ENCODE measurements around the gene CLN6. TPM values are rescaled to one million over a fixed set of nuclear protein-coding genes. Genes with fewer than 3 reads are reported as not detected.

CLN6 gene
- total and polyA plus RNA-seq, 10 donors = 9.8 to 38.6 (median 27.1) TPM

- H3K27ac ChIP-seq = peak overlapping the region in 3 of 8 donors; percentile 27 to 34 (median 30)
- H3K27me3 ChIP-seq (replicated peaks in 1 of 7) = no peaks in the 10 kb centered on the region
- WGBS, 5 donors = 54 to 77% (median 61%) methylated on average over 16 of the region's 16 CpGs
- intact Hi-C loops (cut with DNase I; ENCODE audit: low total_unique reads) = no loop called here
- H3K36me3 ChIP-seq = peaks cover 0 to 19% (median 0%) of the 10 kb centered on the region in 6 donors
- peak overlapping the region in 1 of 8 donors; percentile 12 for H3K4me3 ChIP-seq
- DNase-seq = no peak
- peaks cover 0 to 80% (median 57%) of the 10 kb centered on the region in 6 donors for H3K4me1 ChIP-seq
- TF ChIP-seq POLR2A (IDR thresholded peaks at IDR 0.05) = no peak
- no peak for TF ChIP-seq CTCF (IDR thresholded peaks at IDR 0.05 in 8 of 11, conservative IDR thresholded peaks at IDR 0.05 in 3 of 11)
- peak in 2 of 3 donors; percentile 9 to 13 for TF ChIP-seq POLR2AphosphoS5 (IDR thresholded peaks at IDR 0.05)
- H3K9me3 ChIP-seq = no peaks in the 10 kb centered on the region
Observed at GRCh38 chr15:68208136-68208535, 21.4 kb downstream of the CLN6 start.

- no peak for TF ChIP-seq CTCF (IDR thresholded peaks at IDR 0.05 in 8 of 11, conservative IDR thresholded peaks at IDR 0.05 in 3 of 11)
- TF ChIP-seq POLR2A (IDR thresholded peaks at IDR 0.05) = no peak
- no peak for TF ChIP-seq POLR2AphosphoS5 (IDR thresholded peaks at IDR 0.05)
- Histone ChIP-seq H3K4me3 (no peak overlapping the region), H3K9me3 (no peaks in the 10 kb centered on the region), H3K27me3 (replicated peaks in 1 of 7) (no peaks in the 10 kb centered on the region), H3K36me3 (peaks cover 0 to 16% (median 0%) of the 10 kb centered on the region in 6 donors), H3K27ac (peak overlapping the region in 3 of 8 donors; percentile 77 to 84 (median 83)), H3K4me1 (peaks cover 0 to 81% (median 57%) of the 10 kb centered on the region in 6 donors)
- DNase-seq = no peak
- 83 to 95% (median 89%) methylated on average over 6 to 12 of the region's 12 CpGs for WGBS, 5 donors
- intact Hi-C loops (cut with DNase I; ENCODE audit: low total_unique reads) = no loop called here
Observed at GRCh38 chr15:68207176-68207935, 22.2 kb downstream of the CLN6 start.

GRCh38 chr15:68206711-68207151 is 22.8 kb downstream of the CLN6 start:
- H3K4me3 ChIP-seq = no peak overlapping the region
- 84 to 94% (median 91%) methylated on average over 12 of the region's 12 CpGs for WGBS, 5 donors
- peaks cover 0 to 13% (median 0%) of the 10 kb centered on the region in 6 donors for H3K36me3 ChIP-seq
- H3K27ac ChIP-seq = peak overlapping the region in 5 of 8 donors; percentile 52 to 84 (median 77)
- no peaks in the 10 kb centered on the region for H3K9me3 ChIP-seq
- H3K4me1 ChIP-seq = peaks cover 0 to 86% (median 57%) of the 10 kb centered on the region in 6 donors
- TF ChIP-seq CTCF (IDR thresholded peaks at IDR 0.05 in 8 of 11, conservative IDR thresholded peaks at IDR 0.05 in 3 of 11) (no peak), POLR2AphosphoS5 (IDR thresholded peaks at IDR 0.05) (no peak), POLR2A (IDR thresholded peaks at IDR 0.05) (no peak)
- no peaks in the 10 kb centered on the region for H3K27me3 ChIP-seq (replicated peaks in 1 of 7)
- peak; percentile 62 for DNase-seq
- intact Hi-C loops (cut with DNase I; ENCODE audit: low total_unique reads) = no loop called here

- H3K4me1 ChIP-seq = peaks cover 0 to 88% (median 57%) of the 10 kb centered on the region in 6 donors
- H3K36me3 ChIP-seq = peaks cover 0 to 8% (median 0%) of the 10 kb centered on the region in 6 donors
- no peak for TF ChIP-seq POLR2A (IDR thresholded peaks at IDR 0.05)
- TF ChIP-seq POLR2AphosphoS5 (IDR thresholded peaks at IDR 0.05) = peak; percentile 30 to 54 (median 38)
- DNase-seq = peak; percentile 83
- H3K27ac ChIP-seq = peak overlapping the region in 6 of 8 donors; percentile 0 to 84 (median 76)
- H3K4me3 ChIP-seq = peak overlapping the region in 5 of 8 donors; percentile 12 to 56 (median 17)
- 31 to 51% (median 46%) methylated on average over 14 of the region's 14 CpGs for WGBS, 5 donors
- intact Hi-C loops (cut with DNase I; ENCODE audit: low total_unique reads) = no loop called here
- no peaks in the 10 kb centered on the region for H3K9me3 ChIP-seq
- no peaks in the 10 kb centered on the region for H3K27me3 ChIP-seq (replicated peaks in 1 of 7)
Observed at GRCh38 chr15:68205954-68206539, 23.5 kb downstream of the CLN6 start.

Measured in spleen (tissue), 11 donors.